ENCODE measurements around the gene HOMER1.

GRCh38 chr5:79499640-79500273 lies 14.2 kb downstream of the HOMER1 start:
- no peak for TF ChIP-seq POLR2A (IDR thresholded peaks at IDR 0.05)
- no peak for TF ChIP-seq CTCF (IDR thresholded peaks at IDR 0.05)
- TF ChIP-seq POLR2AphosphoS5 (IDR thresholded peaks at IDR 0.05), result no peak
- no peak for TF ChIP-seq EP300 (IDR thresholded peaks at IDR 0.05)

Data from sigmoid colon (tissue), 4 donors.